Measurements from ENCODE around the gene R3HDM2.

- TF ChIP-seq GATA2 (IDR thresholded peaks at IDR 0.05; ENCODE audit: low read depth, low read length), result no peak
- TF ChIP-seq GATA3 (IDR thresholded peaks at IDR 0.05; ENCODE audit: low read depth, low read length), result no peak
Observed at GRCh38 chr12:57450057-57450456, 19.2 kb upstream of the R3HDM2 start.

Measured in SH-SY5Y (cell line).